Mucosa of gallbladder (tissue), 1 donor: Measurements from ENCODE around the gene NID2. TPM values are rescaled to one million over a fixed set of nuclear protein-coding genes. Genes with fewer than 3 reads are reported as not detected.

Experiments used
- DNase-seq: peaks from one replicate; pipeline ENCODE4 v3.0.0-alpha.2; 2020; ENCODE audit warnings: low spot score
- total RNA-seq: library from RNA; stranded (reverse); gene quantifications from one replicate; pipeline ENCODE4 v1.2.1, GENCODE V29; 2021
- donor health status: DM: no; HTN: no; CAD: no.

Gene NID2
- total RNA-seq, 1 donor from 2014 or later, result 14.6 TPM

DNA sequence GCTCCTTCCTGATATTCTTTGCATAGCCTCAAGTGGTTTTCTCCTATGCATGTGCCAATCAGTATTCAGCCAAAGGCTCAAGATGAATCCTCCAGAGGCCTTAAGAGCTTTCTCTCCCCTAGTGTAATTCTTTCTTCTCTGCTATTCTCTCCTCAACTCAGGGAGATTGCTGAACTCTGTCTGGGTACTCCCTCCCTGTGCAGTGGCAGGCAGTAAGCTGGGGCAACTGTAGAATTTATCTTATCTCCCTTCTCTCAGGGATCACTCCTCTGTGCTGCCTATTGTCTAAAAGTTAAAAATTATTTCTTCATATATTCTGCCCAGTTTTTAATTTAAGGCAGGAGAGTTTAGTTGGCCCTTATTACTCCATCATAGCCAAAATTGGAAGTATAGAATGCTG is 108.0 kb downstream of the NID2 start:
- DNase-seq, result no peak

DNA sequence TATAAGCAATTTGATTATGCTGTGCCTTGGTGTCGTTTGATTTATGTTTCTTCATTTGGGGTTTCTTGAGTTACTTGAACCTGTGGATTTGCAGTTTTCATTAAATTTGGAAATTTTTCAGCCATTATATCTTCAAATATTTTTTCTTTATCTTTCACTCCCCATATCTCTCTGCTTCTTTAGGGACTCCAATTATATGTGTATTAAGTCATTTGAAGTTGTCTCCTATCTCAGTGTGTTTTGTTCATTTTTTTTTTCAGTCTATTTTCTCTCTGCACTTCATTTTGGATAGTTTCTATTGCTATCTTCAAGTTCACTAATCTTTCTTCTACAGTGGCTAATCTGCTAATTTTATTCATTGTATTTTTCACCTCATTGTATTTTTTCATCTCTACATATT is 108.9 kb downstream of the NID2 start:
- no peak for DNase-seq

DNA sequence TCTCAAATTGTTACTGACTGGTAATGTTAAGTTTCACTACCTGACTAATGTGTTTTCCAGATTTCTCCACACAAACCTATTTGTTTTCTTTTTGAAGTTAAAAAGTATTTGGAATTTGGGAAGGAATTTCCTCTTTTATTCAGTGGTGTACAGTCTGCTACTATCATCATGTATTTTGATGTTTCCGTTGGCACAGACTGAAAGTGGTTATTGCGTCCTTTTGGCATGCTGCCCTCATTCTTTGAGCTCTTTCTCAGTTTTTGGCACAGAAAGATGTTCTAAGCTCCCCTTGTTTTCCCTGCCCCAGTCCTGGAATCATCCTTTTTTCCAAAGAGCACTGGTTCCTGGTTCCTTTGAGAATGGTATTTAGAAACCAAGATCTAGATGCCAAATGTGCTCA is 110.9 kb downstream of the NID2 start:
- DNase-seq, result no peak

Other genes starting within 250 kb of the NID2 start
- 14.2 TPM for gene GNG2, start 208.4 kb downstream of the NID2 start, total RNA-seq
- gene RTRAF, start 79.5 kb downstream of the NID2 start, total RNA-seq, result 131 TPM
- gene PTGDR, start 198.6 kb upstream of the NID2 start, total RNA-seq, result 2.8 TPM
- gene PTGER2, start 245.3 kb upstream of the NID2 start, total RNA-seq, result 3.9 TPM